Esophagus (tissue), 2 donors: ENCODE results near the gene KRTAP10-1. TPM values are rescaled to one million over a fixed set of nuclear protein-coding genes. Genes with fewer than 3 reads are reported as not detected.
"Not testable (repeated sequence)": the region's sequence is repeated elsewhere in the genome, so short reads cannot be mapped to it uniquely, and the experiment has no call there.

Source experiments
- H3K27ac ChIP-seq, 2 donors: one replicate each; pipeline ENCODE4 v1.5.1; 2013; ENCODE audit warnings: low read depth in 2 of 2, mild to moderate bottlenecking in 2 of 2, inconsistent platforms in 1 of 2, low read length in 1 of 2, moderate library complexity in 1 of 2
- H3K27me3 ChIP-seq, 2 donors: one replicate each; pipeline ENCODE4 v1.6.1; 2013; ENCODE audit warnings: low read length in 2 of 2, control low read depth in 1 of 2, mild to moderate bottlenecking in 1 of 2; ENCODE audit not compliant: insufficient read depth in 2 of 2, control insufficient read depth in 1 of 2
- H3K36me3 ChIP-seq, 2 donors: one replicate each; pipeline ENCODE4 v1.6.1; 2013; ENCODE audit warnings: low read length in 1 of 2; ENCODE audit not compliant: control insufficient read depth in 2 of 2, insufficient read depth in 2 of 2
- H3K4me1 ChIP-seq, 2 donors: one replicate each; pipeline ENCODE4 v1.6.1; 2013; ENCODE audit warnings: low read length in 1 of 2; ENCODE audit not compliant: control insufficient read depth in 2 of 2, insufficient read depth in 2 of 2
- H3K4me3 ChIP-seq, 2 donors: one replicate each; pipeline ENCODE4 v1.5.1; 2013; ENCODE audit warnings: low read length in 2 of 2, mild to moderate bottlenecking in 2 of 2, low read depth in 1 of 2, moderate library complexity in 1 of 2
- H3K9me3 ChIP-seq, 2 donors: one replicate each; pipeline ENCODE4 v1.6.1; 2013; ENCODE audit warnings: mild to moderate bottlenecking in 2 of 2, low read depth in 1 of 2, low read length in 1 of 2, moderate library complexity in 1 of 2; ENCODE audit not compliant: control insufficient read depth in 2 of 2, insufficient read depth in 1 of 2
- WGBS, 2 donors: extraction: QIAGEN DNeasy Blood & Tissue Kit; methylation state at CpG; one replicate each; pipeline ENCODE4 v1.1.7; 2013; 5-methylcytosine and 5-hydroxymethylcytosine counted together
- polyA plus RNA-seq, 2 donors: library from polyadenylated mRNA; stranded (reverse); fragments of 200-250 nt; gene quantifications; one replicate each; pipeline ENCODE4 v1.2.3, GENCODE V29; 2013
- donor health status: healthy with polysubstance abuse.
- donor health status: Bipolar disorder and iron deficiency.

The KRTAP10-1 gene
- polyA plus RNA-seq, 2 donors: not detected

DNA sequence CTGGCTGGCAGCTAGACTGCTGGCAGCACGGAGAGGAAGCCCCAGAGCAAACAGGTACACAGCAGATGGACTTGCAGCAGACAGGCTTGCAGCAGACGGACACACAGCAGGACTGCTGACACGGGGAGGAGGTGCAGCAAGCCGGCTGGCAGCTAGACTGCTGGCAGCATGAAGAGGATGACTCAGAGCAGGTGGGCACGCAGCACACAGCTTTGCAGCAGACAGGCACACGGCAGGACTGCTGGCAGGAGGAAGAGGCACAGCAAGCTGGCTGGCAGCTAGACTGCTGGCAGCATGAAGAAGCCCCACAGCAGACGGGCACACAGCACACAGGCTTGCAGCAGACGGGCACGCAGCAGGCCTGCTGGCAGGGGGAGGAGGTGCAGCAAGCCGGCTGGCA is 10.8 kb upstream of the KRTAP10-1 start:
- Histone ChIP-seq H3K36me3 (no peaks in the 10 kb centered on the region), H3K9me3 (no peaks in the 10 kb centered on the region), H3K27me3 (no peaks in the 10 kb centered on the region), H3K4me3 (no peak overlapping the region), H3K27ac (no peak overlapping the region), H3K4me1 (peaks cover 4 to 7% of the 10 kb centered on the region in 2 donors)
- 45 to 49% methylated on average over 10 of the region's 10 CpGs for WGBS, 2 donors

DNA sequence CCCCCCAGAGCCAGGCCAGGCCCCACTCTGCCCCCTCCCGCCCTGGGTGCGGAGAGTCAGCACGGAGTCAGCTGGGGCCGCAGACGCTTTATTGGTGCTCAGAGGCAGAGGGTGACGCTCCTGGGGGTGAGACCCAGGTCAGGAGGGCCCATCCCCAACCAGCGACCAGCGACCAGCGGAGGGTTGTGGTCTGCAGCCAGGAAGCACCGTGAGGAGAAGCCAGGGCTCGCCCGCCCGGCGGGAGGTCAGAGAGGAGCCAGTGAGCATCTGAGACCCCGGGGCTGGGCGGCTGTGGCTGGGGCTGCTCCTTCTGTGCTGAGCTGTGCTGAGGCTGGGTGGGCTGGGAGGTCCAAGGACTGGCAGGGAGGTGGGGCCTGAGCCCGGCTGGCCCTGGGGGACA is 10.3 kb upstream of the KRTAP10-1 start:
- not testable (repeated sequence) for H3K9me3 ChIP-seq, H3K36me3 ChIP-seq, H3K27me3 ChIP-seq, H3K4me3 ChIP-seq, H3K4me1 ChIP-seq, H3K27ac ChIP-seq
- 55 to 65% methylated on average over 12 to 17 of the region's 17 CpGs for WGBS, 2 donors

DNA sequence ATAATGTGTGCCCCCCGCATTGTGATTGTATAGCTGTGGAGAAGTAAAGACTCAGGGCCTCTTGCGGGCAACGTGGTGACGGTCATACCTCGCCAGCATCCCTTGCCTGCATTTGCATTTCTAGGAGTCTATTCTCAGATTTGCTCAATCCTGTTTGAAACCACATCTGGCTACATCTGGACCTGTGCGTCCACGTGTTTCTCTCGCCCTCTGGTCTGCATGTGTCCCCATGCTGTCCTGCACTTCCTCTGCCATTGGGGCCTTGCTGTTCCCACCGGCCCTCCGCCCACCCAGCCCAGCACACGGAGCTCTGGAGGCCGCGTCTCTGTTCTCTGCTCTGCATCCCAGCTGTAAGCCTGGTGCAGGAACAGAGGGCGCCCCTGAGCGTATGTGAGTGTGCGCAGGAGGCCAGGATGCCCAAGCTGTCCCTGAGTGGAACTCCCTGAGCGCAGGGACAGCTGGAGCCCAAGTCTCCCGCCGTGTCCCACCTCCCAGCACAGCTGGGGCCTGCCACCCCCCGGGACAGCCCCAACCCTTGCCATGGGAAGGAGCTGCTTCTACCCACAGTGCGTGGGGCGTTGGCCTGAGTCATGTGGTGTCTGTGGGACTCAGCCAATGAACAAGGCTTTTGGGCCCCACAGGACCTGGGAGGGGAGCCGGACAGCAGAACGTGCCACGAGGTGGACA is 9.7 kb upstream of the KRTAP10-1 start:
- WGBS, 2 donors: 69 to 70% methylated on average over 25 of the region's 25 CpGs
- H3K4me3 ChIP-seq: no peak overlapping the region
- peaks cover 4 to 7% of the 10 kb centered on the region in 2 donors for H3K4me1 ChIP-seq
- H3K27ac ChIP-seq: no peak overlapping the region
- H3K27me3 ChIP-seq: no peaks in the 10 kb centered on the region
- no peaks in the 10 kb centered on the region for H3K9me3 ChIP-seq
- no peaks in the 10 kb centered on the region for H3K36me3 ChIP-seq

DNA sequence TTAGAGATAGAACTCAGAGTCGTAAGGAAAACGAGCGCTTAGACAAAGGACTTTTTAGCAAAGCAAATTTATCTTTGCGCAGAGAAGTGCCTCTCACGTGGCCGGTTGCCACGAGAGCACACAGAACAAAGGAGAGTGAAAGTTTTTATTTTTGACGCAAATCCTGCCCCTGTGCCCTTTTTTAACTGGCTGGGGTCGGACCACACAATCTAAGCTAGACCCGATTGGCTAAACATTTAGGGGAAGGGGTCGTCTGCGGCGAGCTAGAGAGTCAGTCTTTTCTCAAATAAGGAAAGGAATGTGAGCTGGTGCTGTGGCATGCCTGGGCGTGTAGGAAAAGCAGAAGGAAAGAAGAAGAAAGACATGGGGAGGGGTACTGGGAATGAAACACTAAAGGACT is 8.9 kb upstream of the KRTAP10-1 start:
- Histone ChIP-seq H3K27ac (no peak overlapping the region), H3K4me1 (peaks cover 4 to 7% of the 10 kb centered on the region in 2 donors), H3K4me3 (peak overlapping the region in 1 of 2 donors; percentile 1), H3K9me3 (no peaks in the 10 kb centered on the region), H3K36me3 (no peaks in the 10 kb centered on the region), H3K27me3 (no peaks in the 10 kb centered on the region)
- 25 to 26% methylated on average over 14 of the region's 14 CpGs for WGBS, 2 donors

DNA sequence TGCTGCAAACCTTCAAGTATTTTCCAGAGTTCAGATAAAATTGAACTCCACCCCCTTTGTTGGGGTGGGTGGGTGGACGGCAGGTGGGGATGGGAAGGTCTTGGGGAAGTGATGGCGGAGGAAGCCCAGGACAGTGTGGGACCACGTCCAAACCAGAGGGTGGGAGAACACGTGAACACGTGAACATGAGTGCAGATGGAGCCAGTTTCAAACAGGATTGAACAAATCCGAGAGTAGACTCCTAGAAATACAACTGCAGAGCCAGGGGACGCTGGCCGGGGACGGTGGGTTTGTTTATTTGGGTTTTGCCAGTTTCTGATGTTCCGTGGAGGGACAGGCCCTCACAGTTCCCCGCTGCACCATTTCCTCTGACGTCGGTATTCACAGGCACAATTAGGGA is 8.4 kb upstream of the KRTAP10-1 start:
- Histone ChIP-seq H3K9me3 (no peaks in the 10 kb centered on the region), H3K27me3 (no peaks in the 10 kb centered on the region), H3K27ac (no peak overlapping the region), H3K4me3 (peak overlapping the region in 1 of 2 donors; percentile 19), H3K4me1 (peaks cover 4 to 7% of the 10 kb centered on the region in 2 donors), H3K36me3 (no peaks in the 10 kb centered on the region)
- 43 to 45% methylated on average over 13 of the region's 13 CpGs for WGBS, 2 donors

DNA sequence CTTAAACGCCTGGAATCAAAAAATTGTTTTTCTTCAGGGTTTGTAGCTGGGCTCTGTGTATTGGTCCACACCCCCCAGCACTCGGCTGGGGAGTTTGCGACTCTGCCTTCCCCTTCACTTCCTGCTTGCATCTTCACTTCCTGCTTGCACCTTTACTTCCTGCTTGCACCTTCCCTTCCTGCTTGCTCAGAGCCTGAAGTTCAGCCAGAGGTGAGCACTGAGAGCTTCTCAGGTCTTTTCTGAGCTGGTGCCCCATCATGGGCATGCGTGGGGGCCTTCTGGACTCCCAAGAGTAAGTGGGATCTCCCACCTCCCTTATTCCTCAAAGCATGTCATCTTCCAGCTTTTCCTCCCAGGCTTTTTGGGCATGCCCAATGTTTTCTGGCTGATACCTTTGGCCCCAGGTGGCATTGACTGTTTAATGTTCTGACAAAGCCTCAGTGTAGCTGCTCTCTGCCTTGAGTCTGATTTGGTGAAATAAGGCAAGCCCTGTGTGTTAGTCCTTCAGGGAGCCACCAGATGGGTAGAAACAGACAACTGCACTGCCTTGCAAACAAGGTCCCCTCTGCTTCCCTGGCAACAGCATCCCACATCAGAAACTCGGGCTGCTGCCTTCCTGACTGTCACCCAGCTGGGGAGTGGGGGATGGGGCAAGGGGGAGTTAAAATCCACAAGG is 7.8 kb upstream of the KRTAP10-1 start:
- Histone ChIP-seq H3K27ac (no peak overlapping the region), H3K27me3 (no peaks in the 10 kb centered on the region)
- WGBS, 2 donors: 53 to 61% methylated on average over 5 of the region's 5 CpGs

DNA sequence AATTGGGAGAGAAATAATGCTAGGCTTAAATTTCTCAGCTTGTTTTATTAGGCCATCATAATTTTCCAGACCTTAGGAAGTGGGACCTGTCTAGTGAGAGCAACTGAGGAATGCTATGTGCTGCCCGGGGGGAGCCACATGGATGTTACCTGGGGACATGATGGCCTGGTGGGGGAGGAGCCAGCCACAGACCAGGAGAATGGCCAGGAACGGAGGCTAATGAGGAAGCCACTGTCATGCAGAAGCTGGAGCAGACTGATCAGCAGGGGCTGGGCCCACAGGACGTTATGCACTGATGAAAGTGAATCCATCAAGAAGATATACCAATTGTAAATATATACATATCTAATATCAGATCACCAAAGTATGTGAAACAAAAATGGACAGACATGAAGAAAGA is 4.6 kb upstream of the KRTAP10-1 start:
- no peak overlapping the region for H3K27ac ChIP-seq
- 67 to 83% methylated on average over 3 of the region's 3 CpGs for WGBS, 2 donors

More for the DNA sequence above, 7.8 kb upstream of the KRTAP10-1 start:
- no peak overlapping the region for H3K4me3 ChIP-seq
- no peaks in the 10 kb centered on the region for H3K9me3 ChIP-seq
- peaks cover 4 to 7% of the 10 kb centered on the region in 2 donors for H3K4me1 ChIP-seq
- no peaks in the 10 kb centered on the region for H3K36me3 ChIP-seq

DNA sequence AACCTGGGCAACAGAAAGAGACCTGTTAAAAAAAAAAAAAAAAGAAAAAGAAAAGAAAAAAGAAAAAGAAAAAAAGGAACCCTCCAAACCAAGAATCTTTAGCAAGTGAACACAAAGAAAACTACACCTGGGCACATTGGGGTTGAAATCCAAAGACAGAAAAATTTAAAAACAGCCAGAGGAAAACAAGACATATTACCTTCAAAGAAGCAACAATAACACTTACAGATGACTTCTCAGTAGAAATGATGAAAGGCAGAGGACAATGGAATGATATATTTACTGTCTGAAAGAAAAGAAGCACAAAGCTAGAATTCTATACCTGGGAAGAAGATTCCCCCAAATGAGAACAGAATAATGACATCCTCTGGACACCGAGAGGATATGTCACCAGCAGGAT is 2.7 kb upstream of the KRTAP10-1 start:
- no peaks in the 10 kb centered on the region for H3K27me3 ChIP-seq
- H3K9me3 ChIP-seq: no peaks in the 10 kb centered on the region
- no peak overlapping the region for H3K4me3 ChIP-seq
- H3K27ac ChIP-seq: no peak overlapping the region
- H3K4me1 ChIP-seq: no peaks in the 10 kb centered on the region
- no peaks in the 10 kb centered on the region for H3K36me3 ChIP-seq
- 86 to 89% methylated on average over 1 of the region's 1 CpG for WGBS, 2 donors

More for the DNA sequence above, 4.6 kb upstream of the KRTAP10-1 start:
- no peaks in the 10 kb centered on the region for H3K9me3 ChIP-seq
- H3K36me3 ChIP-seq: no peaks in the 10 kb centered on the region
- peaks cover 0 to 3% of the 10 kb centered on the region in 2 donors for H3K4me1 ChIP-seq
- H3K27me3 ChIP-seq: no peaks in the 10 kb centered on the region
- H3K4me3 ChIP-seq: no peak overlapping the region

DNA sequence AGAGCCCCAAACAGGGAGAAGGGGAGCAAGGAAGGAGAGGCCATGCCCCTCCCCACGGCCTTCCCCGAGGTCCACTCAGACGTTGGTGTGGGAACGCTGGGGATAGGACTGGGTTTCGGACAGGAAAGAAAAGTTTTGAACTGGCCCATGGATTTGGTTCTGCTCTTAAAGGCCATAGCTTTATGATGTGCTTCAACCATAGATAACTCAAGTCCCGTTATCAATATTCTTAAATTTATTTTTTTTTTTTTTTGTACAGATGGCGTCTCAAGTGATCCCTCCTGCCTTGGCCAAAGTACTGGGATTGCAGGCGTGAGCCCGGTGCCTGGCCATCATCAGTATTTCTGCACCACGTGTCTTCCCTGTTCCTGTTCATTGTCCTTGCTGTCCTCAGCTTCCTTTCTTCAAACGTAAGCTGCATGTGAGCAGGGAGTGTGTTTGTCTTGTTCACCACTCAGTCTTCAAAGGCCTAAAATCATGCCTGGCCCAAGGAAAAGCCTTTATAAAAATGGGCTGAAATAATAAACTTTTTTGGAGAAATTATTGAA is 820 bp upstream of the KRTAP10-1 start:
- 84 to 85% methylated on average over 11 of the region's 11 CpGs for WGBS, 2 donors
- no peaks in the 10 kb centered on the region for H3K4me1 ChIP-seq
- H3K27ac ChIP-seq: no peak overlapping the region
- H3K27me3 ChIP-seq: no peaks in the 10 kb centered on the region
- H3K9me3 ChIP-seq: no peaks in the 10 kb centered on the region
- H3K36me3 ChIP-seq: no peaks in the 10 kb centered on the region
- H3K4me3 ChIP-seq: no peak overlapping the region
